GM21367 (cell line): ENCODE data around the gene KCNN3.
"Not testable (repeated sequence)": the region's sequence is repeated elsewhere in the genome, so short reads cannot be mapped to it uniquely, and the experiment has no call there.

ENCODE experiments used
- ATAC-seq: cut with Tn5 transposase; IDR thresholded peaks from one replicate; pipeline ENCODE4 v1.9.1; 2021; ENCODE audit not compliant: unreplicated experiment

KCNN3 gene

DNA sequence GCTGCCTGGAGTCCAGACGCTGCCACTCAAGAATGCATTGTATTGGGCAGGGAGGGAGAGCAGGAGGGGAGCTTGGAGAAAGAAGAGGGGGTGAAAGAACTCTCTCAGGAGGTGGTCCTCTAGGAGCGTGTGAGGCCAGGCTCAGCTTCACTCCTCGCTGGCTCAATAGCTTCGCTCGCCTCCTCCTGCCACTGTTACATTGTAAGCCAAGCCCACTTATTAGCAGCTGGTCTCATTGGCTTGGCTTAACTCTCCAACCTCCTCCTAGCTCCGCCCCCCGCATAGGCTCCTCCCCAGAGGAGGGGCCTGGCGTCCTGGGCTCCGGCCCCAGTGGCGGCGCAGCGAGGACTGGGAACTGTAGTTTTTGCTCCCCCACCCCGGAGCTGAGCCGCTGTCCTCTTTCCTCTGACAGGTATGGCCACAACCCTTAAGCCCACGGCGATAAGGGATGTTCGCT is at the start of gene KCNN3:
KCNN3 (minus strand) TSS at position 167 of the 457 bp plus-strand sequence. CDS start 317 bp downstream, outside the sequence.
- ATAC-seq: peak; percentile 76

DNA sequence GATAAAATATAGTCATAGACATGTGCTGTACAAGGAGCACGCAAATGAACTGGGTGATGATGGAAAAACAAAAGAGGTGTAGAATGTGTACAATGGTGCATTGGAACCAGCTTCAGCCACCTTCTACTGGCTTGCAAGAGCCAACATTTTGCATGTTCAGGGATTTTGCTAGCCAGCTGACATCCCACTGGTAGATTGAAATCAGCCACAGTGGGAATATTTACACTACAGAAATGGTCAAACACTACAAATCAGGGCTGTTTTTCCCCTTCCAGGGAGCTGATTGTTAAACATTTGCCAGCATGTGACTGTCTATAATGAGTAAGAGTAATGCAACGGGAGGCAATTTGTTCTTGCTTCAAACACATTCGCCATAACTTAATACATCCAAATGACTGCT is 43.2 kb upstream of the KCNN3 start:
- no peak for ATAC-seq

DNA sequence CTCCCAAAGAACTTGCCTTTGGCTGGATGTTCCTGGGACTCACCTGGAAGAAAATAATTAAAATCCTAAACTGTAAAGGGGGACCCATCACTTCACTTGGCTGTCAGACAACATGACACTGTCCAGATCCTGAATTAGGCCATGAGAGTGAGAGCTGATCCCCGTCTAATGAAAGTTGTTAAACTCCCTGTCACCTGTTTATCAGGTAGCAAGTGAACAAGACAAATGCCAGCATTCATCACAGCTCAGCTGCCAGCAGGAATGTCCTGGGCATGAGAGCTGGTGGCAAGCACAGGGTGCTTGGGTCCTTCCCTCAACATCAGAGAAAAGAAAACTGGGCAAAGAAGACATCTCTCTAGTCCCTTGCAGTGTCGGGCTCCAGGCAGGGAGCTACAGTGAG is 42.7 kb upstream of the KCNN3 start:
- ATAC-seq: no peak

DNA sequence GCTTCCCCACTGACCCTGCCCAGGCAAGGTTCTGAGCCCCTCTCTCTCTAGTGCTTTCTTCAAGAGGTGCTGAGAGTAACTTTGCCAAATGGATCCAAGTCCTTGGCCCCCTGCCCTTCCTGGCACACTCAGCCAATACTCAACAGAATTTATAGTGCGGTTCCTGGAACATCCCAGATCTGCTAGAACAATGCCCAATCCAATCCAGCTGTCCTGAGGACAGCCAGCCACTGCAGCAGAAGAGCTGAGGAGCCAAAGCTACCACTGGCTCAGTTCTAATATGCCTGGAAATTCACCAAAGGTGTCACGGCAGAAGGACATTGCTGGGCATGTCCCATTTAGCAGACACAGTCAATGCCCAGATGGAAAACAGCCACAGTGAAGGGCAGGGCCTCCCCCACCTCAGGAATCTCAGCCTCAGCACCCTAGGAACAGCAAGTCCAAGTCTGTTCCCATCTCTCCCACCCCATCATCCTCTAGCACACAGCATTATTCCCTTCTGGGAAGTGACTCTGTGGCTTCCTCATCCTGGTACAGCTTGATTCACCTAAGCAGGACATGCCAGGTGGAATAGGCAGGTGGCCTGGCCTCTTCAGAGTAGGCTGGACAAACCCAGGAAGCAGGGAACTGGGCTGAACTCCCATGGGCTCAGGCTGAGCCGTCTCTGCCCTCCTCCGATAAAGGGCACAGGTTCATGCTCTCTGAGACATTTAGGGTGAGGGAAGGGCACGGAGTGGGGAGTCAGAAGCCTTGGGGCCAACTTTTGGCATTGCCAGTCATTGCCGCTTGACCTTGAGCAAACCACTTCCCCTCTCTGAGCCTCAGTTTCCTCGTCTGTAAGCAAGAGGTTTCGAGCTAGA is 41.8 kb upstream of the KCNN3 start:
- no peak for ATAC-seq

DNA sequence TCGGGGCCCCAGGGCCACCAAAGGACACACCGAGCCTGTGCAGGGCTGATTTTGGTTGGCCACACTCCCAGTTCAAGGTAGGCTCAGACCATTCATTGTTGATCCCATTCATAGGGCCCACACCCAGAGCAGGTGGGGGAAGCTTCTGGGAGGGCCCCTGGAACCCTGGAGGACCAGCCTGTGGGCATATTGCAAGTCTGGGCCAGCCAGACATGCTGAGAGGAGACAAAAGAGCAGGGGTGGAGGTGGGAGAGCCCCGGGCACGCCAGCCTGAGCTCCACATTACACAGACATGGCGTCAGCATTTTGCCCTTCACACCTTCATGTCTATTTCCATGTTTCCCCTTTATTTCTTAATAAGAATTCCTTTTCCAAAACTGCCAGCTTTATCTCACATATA is 40.8 kb upstream of the KCNN3 start:
- ATAC-seq: no peak

DNA sequence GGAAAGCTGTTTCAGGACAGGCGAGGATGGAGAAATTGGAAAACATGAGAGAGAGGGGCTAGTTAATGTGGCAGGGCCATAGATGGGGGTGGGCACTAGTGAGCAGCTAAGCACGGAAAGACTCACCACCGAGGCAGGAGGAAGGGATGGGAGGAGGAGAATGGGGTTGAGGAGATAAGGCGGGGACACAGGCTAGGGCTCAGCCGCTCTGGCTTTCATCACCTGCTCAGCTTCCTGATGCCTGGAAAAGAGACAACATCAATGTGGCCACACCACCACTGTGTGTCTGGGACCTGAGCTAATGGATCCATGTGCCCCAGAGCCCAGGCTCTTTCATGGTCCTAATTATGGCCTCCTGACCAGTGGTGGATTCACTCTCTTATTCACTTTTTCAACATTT is 38.9 kb upstream of the KCNN3 start:
- no peak for ATAC-seq

DNA sequence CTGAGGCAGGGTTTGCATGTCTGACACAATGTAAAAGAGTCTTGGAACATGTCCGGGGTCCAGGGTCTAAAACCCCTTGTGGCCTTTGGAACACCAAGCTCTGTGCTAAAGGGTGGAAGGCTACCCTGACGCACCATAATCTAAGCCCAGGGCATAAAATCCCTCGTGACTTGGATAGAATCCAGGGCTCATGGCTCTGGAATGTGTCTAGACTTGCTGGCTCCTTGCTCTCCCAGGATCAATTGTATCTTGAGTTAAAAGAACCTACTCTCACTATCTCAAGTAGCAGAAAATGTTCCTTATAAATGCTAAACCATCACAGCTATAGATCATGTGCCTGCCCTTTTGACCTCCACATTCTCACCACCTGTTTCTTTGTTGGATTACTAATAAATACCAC is 38.0 kb upstream of the KCNN3 start:
- ATAC-seq: not testable (repeated sequence)

DNA sequence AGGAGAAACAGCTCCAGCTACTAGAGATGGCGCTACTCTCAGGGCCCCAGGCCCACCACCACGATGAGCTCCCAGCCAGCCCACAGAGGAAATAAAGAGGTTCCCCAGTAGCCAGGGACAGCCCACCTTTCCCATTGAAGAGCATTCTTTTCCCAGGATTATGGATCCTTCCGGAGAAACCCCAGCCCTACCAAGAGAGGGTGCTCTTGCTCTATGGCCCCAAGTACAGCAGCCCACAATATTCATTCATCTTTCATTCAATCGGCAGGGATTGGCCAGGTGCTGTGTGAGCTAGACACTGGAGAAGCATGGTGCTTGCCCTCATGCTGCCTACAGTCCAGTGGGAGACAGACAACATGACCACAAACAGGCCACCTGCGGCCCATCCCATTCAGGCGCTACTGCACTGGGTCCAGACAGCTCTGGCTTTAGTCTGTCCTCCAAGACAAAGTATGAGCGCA is 36.6 kb upstream of the KCNN3 start:
- no peak for ATAC-seq

DNA sequence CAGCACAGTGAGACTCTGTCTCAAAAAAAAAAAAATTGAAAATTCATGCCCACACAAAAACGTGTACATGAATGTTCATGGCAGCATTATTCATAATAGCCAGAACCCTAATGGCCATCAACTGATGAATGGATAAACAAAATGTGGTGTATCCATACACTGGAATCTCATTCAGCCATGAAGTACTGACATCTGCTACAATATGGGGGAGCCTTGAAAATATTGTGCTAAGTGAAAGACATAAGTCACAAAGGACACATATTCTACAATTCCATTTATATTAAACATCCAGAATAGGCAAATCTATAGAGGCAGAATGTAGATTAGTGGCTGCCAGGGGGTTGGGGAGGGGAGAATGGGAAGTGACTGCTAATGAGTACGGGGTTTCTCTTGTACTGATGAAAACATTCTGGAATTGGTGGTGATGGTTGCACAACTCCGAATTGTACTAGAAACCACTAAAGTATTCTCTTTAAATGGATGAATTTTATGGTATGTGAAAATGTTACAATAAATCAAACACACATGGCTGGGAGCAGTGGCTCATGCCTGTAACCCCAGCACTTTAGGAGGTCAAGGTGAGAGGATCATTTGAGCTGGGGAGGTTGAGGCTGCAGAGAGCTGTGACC is 33.0 kb upstream of the KCNN3 start:
- ATAC-seq: no peak

DNA sequence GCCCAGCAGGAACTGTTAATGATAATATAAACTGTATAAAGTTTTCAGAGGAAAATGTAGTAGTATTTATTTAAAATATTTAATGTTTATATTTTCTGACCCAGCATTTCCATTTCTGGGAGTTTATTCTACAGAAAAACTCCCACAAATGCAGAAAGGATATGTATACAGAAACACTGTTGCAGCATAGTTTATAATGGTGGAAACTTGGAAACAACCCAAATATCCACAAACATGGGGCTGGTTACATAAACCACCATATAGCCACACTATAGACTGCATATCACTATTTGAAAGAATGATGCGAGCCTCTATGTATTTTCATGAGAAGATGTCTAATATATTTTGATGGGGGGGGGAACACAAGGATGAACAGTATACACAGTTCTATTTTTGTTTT is 31.5 kb upstream of the KCNN3 start:
- ATAC-seq: no peak

DNA sequence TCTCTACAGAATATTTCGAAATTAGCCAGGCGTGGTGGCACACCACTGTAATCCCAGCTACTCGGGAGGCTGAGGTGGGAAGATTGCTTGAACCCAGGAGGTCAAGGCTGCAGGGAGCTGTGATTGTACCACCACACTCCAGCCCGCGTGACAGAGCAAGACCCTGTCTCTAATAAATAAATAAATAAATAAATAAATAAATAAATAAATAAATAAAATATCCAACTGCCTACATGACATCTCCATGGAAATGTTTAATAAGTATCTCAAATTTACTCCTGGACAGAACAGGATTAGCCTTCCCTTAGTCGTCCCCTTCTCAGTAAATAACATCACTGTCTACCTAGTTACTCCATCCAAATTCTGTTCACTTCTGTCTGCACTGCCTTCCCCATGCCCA is 29.0 kb upstream of the KCNN3 start:
- ATAC-seq: no peak

DNA sequence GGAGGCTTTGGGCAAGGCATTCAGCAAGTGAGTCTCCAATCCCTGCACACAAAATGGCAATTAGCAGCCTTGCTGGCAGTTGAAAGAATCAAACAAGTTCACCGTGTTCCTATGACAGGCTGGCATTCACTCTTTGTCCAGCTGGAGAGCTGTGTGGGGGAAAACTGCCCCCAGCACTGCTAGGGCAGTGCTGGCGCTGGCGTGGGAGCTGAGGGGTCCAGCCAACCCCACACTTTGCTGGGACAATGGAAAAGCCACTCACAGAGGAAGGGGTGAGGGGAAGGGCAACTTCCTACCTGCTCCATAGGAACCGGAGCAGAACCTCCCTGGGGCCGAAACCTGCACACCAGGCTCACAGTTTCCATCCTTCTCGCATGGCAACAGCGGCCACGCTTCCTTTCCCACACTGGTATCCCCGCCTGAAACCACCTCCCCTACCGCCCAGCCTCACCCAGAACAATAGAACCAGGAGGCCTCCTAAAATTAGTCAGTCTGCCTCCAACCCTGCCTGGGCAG is 26.7 kb upstream of the KCNN3 start:
- ATAC-seq: no peak

DNA sequence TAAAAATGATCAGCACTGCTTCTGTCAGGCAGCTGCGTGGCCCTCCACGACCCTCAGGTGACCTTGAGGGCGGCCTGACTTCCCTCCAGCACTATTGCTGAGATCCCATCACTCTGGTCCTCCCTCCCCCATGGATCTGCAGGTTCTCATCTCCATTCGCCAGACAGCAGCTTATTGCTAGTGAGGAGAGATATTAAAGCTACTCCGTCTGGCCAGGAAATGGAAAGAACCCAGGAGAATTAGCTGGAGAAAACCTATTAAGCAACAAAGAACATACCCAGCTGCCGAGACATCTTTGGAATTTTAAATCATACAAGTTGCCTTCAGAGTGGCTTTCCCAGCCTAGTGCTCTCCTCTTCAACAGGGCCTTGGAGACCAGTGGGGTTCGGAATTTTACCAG is 25.7 kb upstream of the KCNN3 start:
- no peak for ATAC-seq

DNA sequence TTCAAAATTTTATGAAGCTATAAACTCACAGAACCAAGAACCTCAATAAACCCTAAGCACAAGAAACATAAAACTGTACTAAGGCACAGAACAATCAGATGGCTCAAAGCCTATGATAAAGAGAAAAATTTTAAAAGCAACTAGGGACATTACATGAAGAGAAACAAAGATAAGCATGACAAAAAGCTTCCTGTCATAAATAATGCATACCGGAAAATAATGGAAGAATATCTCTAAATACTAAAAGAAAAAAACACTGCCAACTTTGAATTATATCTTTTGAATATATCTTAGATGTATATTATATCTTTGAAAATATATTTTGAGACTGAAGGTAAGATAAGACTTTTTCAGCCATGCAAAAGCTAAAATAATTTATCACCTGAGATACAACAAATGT is 21.4 kb upstream of the KCNN3 start:
- ATAC-seq: no peak

DNA sequence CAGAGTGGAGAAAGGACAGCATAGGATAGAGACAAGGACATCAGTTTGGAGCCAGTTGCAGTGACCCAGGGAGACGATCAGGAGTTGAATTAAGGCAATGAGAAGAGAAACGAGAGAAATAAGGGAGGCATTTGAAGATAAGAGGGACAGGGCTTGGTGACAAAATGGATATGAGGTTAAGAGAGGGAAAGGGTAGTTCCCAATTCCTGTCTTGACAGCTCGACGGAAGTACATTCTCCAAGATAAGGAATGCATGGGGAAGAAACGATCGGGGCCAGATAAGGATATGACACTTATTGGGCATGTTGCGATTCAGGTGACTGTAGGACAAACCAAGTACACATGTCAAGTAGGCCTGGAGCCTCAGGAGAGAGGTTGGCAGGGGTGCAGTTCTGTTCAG is 18.7 kb upstream of the KCNN3 start:
- no peak for ATAC-seq

DNA sequence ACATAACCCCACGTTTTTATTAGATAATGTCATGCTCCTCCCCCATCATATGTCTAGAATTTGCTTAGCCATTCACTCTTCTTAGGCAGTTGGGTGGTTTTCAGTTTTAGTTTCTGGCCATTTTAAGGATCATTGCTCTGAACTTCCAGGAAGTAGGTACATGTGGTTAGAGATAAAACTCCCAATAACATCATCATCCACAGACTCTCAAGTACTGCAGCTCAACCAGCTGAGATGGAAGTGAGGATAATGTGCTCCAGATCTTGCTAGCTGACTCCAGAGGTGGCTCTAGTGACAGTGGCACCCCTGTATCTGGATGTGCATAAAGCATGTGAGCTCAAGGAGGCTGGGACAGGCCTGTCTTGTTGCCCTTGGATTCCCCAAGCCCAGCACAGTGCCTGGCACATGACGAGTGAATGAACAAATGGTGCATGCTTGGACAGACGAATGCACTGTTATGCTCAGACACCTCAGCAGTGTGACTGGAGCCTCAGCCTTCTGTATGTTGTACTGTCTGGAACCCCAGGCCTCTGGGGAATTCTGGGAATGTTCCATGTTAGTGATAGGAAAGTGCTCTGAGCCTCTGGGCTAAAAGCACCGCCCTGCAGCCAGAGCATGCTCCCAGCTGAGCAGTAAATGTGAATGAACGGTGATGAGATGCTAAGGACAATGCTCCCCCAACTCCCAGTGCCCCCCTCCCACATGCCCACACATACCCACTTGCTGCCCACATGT is 16.4 kb upstream of the KCNN3 start:
- no peak for ATAC-seq

DNA sequence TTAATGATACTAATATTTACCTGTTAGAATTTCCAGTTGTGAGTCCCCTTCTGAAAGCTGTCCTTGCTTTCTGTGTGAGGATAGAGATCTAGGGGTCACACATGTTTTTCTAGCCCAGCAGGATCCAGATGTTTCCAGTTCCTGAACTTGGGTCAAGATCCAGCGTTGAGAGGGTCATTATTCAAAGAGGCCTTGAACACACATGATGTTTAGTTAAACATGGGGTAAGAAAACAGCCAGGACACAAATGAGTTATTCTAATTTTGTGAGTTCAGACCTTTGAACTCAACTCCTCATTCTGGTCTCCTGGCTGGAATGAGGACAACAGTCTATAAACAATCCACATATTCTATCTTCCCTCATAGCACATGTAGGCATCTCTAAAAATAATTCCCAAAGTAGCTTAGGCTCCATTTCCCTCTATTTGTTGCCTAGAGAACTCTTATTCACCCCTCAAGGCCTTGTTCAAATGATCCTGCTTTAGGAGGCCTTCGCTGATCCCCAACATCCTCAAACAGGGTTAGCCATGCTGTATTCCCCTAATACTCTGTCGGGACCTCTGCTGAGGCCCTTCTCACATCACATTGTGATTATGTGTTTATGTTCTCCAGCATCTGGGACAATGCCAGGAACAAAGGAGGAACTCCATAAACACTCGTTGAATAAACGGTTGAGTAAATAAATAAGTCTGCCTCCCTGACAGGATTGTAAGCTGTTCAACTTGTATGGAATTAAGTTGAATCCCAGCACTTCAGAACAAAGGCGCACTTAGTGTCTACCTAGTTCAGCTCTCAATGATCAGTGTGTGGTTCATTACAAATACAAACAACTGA is 15.0 kb upstream of the KCNN3 start:
- ATAC-seq: no peak

DNA sequence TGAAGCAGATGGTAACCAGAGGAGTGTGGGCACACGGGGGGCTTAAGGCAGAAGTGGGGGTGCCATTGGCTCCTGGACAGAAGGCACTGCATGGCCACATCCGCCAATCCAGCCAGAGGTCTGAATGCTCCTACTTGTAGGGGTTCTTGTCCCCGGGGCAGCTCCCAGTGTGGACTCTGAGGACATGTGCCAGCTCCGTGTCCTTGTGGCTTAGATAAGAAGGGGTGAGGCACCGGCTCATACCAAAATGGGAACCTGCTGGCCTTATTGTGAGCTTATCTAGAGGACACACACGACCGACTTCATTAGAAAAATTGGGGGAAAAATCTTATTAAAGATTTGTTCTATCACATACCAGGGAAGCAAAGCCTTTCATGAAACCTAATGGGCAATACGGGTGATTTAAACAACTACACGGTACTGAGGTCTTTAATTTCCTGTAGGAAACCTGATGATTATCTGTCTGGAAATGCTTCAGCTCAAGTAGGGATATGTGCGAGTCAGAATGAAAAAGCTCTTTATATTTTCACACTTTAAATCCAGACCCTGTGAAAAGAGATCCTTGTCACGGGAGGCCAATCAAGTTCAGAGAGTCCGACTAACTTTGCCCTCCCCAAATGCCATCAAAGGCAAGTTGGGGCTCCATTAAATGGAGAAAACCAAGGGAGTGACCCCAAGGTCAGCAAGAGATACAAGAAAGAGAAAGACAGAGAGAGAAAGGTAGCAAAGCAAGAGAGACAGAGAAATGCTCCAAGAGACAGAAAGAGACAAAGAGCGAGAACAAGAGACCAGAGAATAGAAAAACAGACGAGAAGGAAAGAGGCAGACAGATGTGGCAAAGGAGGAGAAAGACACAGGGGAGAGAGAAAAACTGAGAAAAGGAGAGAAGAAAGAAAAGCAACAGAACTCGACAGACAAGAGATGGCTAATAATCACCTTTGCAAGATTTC is 14.1 kb upstream of the KCNN3 start:
- ATAC-seq: no peak

DNA sequence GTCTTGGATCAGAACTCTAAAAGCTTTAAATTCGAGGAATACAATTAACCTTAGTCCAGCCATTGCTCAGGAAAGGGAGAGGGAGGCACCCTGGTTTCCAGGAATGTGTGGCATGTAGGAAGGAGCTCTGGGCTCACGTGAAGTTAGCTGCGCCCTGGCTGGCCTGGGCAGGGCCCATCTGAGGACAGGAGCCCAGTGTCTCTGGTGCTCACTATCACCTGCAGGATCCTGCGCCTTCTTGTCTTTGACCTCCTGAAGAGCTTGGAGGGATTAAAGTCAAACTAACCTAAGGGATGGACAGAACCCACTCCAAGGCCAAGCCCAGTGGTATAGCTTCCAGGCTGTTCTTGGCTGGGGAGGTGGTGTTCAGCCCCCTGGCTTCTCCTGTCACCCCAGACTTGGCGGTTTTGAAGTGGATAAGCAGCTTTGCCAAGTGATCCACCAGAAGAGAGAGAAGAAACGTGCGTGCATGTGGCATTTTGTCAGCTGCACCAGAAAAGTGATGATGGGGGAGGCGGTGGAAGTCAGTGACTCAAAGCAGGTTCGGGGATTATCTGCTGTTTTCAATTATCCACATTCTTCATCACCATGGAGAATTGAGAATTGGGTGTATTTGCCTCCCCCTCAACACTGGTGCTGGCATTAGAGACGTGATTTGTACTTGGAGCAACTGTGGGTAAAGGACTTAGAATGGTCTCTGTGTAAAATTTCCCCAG is 11.9 kb upstream of the KCNN3 start:
- no peak for ATAC-seq
